Vagina (tissue), 2 donors: Measurements from ENCODE around the gene B4GALNT1.

Experiments
- POLR2AphosphoS5 ChIP-seq, 2 donors: sonication (generic); formaldehyde crosslinking; IDR thresholded peaks; one replicate each; pipeline ENCODE4 v1.9.0; 2017; ENCODE audit warnings: antibody characterized with exemption in 2 of 2, mild to moderate bottlenecking in 2 of 2, low read depth in 1 of 2; ENCODE audit not compliant: insufficient read depth in 1 of 2
- TF ChIP-seq, protein P1 (sequence below), 3 experiments: fragments of 450-650 bp in 2 of 3; fragments of 200-600 bp in 1 of 3; sonication (generic) in 1 of 3; IDR thresholded peaks; one replicate each; pipeline ENCODE4 v1.5.1; 2017 to 2019; ENCODE audit warnings: antibody characterized with exemption in 3 of 3, mild to moderate bottlenecking in 2 of 3, moderate library complexity in 2 of 3

DNA sequence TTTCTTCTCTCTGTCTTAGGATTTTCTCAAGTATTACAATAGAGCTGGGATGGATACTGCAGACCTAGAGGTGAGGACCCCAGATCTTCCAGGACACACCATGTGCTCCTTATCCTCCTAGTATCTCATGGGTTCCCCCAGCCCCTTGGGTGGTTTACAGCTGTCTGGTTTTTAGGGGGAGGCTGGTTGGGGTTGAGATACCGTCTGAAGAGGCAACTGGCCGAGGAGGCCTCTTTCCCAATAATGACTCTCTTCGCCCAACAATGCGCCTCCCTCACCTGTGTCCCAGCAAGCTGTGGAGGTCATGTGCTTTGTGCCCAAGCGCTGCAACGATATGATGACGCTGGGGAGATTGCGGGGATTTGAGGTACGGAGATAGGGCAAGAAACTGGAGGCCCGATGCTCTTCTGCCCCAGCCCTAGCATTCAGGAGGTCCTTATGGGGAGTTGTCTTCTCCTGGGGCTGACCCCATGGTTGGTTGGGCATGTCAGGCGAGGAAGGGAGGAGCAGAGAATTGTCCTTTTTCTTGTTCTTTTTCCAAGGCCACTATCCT is 18.0 kb downstream of the B4GALNT1 start:
- TF ChIP-seq POLR2AphosphoS5 (IDR thresholded peaks at IDR 0.05; ENCODE audit: insufficient read depth in 1 of 2, low read depth in 1 of 2) = no peak
- TF ChIP-seq, protein P1, sequence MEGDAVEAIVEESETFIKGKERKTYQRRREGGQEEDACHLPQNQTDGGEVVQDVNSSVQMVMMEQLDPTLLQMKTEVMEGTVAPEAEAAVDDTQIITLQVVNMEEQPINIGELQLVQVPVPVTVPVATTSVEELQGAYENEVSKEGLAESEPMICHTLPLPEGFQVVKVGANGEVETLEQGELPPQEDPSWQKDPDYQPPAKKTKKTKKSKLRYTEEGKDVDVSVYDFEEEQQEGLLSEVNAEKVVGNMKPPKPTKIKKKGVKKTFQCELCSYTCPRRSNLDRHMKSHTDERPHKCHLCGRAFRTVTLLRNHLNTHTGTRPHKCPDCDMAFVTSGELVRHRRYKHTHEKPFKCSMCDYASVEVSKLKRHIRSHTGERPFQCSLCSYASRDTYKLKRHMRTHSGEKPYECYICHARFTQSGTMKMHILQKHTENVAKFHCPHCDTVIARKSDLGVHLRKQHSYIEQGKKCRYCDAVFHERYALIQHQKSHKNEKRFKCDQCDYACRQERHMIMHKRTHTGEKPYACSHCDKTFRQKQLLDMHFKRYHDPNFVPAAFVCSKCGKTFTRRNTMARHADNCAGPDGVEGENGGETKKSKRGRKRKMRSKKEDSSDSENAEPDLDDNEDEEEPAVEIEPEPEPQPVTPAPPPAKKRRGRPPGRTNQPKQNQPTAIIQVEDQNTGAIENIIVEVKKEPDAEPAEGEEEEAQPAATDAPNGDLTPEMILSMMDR (IDR thresholded peaks at IDR 0.05) = no peak
